NCI-H748 treated with DMSO at 0.1 percent for 48 hours (cell line): ENCODE measurements around the gene HIPK1.

ENCODE experiments used
- DNase-seq: peaks from one replicate; lab custom pipeline; 2025; lab: John Stamatoyannopoulos, UW

Gene HIPK1

DNA sequence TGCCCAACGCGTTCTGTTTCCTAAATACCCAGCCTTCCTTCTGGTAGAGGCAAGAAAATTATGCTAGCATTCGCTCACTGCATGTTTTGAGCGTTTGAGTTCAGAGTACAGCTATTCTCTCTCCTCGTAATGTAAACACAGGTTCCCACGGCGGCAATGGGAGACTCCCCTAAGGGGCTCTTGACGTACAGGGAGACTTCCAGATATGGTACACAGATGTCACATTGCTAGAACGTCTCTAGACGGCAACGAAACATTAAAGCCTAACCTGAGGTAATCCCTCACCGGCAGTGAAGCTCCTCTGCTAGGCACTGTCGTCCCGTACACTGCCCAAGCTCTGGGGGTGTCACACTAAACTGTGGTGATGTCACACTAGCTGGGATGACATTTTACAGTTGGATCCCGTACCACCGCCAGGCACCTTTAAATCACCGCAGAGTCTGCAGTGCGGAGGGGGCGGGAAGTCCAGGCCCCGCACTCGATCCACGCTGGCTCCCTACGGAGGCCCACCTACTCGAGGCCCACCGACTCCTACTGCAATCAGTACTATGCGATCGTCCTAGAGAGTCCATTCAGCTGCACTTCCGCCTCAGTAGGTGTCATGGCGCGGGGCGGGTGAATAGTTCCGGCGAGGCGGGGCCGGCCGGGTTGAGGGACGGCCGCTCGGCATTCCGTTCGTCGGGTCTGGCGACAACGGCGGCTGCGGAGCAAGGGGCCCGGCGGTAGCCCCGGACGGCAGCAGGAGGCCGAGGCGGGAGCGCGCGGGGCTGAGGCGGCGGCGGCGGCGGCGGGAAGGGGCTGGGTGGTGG is at the start of gene HIPK1:
HIPK1 (plus strand) TSS at position 384 of the 809 bp plus-strand sequence.
- DNase-seq, result peak; percentile 73

- no peak for DNase-seq
Measured at GRCh38 chr1:113879739-113880038, 49.4 kb upstream of the HIPK1 start.

DNA sequence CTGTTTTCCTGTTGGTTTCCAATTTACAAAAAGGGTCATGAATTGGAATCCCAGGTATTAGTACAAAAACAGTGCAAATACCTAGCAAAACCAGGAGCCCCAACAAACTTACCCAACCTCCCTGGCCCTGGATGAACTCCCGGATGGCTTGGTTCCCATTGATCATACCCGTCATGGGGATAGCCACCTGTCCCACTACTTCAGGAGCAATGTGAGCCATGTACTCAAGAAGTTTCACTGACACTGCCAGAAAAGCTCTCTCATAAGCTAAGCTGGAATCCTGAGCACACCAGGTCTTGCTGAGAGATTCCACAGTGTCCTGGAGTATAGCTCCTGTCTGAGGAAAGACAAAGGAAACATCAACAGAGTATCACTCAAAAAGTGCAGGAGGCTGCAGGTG is 47.5 kb upstream of the HIPK1 start:
- DNase-seq, result no peak

DNA sequence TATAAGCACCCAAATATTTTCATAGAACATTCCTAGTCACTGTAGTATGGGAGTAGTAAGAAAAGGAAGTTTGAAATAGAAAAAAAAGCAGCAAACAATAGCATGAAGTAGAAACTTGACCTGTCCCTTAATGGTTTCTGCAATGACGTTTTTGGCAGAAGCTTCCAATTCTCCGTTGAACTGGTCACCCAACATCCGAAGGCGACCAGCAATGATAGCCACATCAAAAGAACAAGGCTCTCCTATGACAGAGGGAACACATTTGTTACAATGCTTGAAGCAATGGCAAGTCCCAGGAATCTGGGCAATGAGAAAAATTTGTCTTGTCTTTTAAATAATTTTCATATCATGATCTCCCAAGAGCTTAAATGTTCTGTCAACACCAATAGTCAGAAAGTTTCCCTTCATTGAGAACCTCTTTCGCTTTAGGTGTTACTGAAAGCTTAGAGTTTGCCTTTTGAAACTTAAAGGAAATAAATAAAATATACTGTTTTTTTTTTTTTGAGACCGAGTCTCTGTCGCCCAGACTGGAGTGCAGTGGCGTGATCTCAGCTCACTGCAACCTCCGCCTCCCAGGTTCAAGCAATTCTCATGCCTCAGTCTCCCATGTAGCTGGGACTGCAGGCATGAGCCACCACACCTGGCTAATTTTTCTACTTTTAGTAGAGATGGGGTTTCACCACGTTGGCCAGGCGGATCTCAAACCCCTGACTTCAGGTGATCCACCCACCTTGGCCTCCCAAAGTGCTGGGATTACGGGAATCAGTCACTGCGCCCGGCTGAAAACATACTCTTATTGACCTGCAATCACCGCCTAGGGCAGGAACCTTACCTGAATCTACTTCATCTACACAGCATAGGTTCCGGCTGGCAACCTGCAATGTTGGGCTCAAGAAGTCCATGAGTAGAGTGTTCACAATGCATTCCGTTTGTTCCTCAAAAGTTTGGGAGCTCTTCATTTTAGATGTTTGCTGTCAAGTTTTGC is 42.4 kb upstream of the HIPK1 start:
- no peak for DNase-seq

DNA sequence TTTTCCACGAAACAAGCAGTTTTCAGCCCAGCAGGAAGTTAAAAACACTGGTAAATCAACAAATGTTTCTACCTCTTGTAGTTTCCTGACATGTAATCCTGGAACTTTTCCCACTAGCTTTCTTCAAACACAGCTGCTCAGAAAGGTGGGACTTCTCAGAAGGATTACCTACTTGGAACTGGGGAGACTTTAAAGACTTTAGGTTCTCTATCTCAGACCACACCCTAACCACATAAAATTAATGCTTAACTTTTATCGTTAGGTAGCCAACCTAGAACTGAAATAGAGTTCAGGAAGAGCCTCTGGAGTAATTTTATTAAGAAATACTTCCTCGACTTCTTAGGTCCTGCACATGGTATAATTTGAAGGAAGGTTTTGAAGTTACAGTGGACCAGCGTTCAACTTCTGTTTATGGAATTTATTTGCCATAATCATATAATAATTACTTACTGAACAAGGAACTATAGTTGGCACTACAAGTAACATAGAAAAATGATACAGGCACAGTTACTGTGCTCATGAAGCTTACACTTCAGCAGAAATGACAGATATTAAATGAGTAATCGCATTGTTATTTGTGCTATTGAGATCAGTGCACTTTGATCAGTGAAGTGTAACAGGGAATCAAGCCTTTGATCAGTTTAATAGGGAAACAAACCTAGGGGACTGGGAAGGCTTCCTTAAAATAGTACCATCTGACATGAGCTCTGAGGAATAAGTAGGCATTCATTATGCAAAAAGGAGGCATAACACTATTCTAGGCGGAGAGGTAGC is 41.5 kb upstream of the HIPK1 start, which contains the start of gene BCL2L15:
BCL2L15 (minus strand) TSS at position 180 of the 774 bp plus-strand sequence. CDS start 206 bp downstream, outside the sequence.
- no peak for DNase-seq

- DNase-seq, result no peak
Measured at GRCh38 chr1:113890816-113891215, 38.3 kb upstream of the HIPK1 start.

- DNase-seq, result no peak
Measured at GRCh38 chr1:113891631-113892220, 37.4 kb upstream of the HIPK1 start.

- DNase-seq, result no peak
Measured at GRCh38 chr1:113893267-113893666, 35.9 kb upstream of the HIPK1 start.

GRCh38 chr1:113895098-113895497 is 34.0 kb upstream of the HIPK1 start:
- no peak for DNase-seq

DNA sequence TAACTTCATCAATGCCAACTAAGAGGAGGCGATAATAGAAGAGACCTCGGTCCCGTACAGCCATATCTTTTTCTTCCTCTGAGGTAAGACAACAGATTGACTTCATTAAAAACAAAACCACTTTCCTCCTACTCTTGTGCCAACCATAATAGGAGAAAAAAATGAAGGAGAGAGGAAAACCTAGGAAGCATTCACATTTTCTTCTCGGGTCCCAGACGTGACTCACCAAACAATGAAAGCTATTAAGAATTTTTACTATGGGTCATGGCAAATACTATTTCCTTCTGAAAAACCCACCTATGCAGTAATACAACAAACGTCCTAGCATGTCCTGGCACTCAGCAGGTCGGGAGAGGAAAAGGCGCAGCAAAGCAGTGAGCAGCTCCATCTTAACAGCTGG is 33.2 kb upstream of the HIPK1 start:
- DNase-seq, result no peak

- no peak for DNase-seq
Measured at GRCh38 chr1:113898241-113898814, 30.8 kb upstream of the HIPK1 start.

DNA sequence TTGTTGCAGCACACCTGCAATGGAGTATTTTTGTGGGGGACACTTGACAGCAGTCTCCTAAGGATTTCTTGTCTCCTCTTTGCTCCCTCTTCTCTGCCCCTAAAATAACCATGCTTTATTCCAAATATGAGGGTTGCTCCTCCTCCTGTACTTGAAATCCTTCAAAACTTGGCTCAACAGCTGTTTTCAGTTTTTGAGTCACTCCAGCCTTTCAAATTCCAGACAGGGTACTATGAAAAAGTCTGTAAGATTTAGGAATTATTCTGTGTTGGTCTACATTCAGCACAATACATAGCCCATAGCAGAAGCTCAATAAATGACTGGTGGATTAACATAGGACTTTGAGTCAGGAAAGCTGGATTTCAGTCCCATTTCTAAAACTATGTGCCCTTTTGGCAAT is 30.0 kb upstream of the HIPK1 start:
- no peak for DNase-seq

DNA sequence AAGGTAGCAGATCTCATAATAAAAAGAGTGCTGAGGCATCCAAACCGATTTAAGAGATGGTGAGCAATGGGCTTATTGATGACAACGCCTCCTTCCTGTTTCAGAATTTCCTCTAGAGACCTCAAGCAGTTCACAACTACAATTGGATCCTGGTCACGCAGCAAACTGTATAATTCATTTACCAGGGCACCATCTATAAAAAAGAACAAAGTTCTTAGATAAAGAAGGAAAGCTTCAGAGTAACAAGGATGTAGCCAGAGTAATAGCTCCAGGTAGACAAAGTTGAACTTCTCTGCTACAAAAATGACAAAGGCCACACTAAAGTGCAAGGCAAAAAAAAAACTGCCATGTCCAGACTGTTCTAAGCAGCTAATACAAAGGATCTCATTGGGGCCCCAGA is 27.9 kb upstream of the HIPK1 start:
- DNase-seq, result no peak

GRCh38 chr1:113903501-113904292 is 25.4 kb upstream of the HIPK1 start:
- DNase-seq, result no peak

DNA sequence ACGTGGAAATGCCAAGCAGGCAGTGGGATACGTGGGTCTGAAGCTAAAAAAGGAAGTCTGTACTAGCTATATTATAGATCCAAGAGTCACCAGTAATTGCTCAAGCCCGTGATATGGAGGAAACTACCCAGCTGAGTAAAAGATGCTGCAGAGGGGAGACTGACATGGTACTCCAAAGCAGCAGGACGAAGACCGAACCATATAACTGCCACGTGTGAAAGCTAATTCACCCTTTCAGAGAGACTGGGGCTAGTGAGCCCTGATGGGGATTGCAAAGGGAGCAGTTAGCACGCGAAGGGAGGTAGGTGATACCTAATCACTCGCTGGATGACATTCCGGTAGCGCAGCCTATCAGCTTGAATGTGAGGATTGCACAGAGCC is 24.8 kb upstream of the HIPK1 start:
- DNase-seq, result peak; percentile 68

GRCh38 chr1:113904674-113905434 is 24.3 kb upstream of the HIPK1 start, which contains the start of the genes AP4B1 and DCLRE1B:
Gene AP4B1, minus strand, starts transcription at chr1:113904799. Its CDS starts 82 bp downstream, at chr1:113904717.
Gene DCLRE1B, plus strand, starts transcription at chr1:113905326. Its CDS starts 261 bp downstream, at chr1:113905587.
- DNase-seq, result peak; percentile 97

DNA sequence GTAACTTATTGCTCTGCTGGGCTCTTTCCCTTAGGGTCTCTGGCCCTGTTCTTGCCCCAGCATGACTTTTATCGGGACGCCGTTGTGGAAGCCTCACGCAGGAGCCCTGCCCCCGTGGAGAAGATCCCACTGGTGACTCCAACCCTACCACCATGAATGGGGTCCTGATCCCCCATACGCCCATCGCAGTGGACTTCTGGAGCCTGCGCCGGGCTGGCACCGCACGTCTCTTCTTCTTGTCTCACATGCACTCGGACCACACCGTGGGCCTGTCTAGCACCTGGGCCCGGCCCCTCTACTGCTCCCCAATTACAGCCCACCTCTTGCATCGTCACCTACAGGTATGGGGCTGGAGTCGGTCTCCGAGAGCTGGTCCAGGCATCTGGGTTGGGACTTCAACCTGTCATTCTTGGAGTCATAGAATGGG is 23.7 kb upstream of the HIPK1 start:
- peak; percentile 26 for DNase-seq

DNA sequence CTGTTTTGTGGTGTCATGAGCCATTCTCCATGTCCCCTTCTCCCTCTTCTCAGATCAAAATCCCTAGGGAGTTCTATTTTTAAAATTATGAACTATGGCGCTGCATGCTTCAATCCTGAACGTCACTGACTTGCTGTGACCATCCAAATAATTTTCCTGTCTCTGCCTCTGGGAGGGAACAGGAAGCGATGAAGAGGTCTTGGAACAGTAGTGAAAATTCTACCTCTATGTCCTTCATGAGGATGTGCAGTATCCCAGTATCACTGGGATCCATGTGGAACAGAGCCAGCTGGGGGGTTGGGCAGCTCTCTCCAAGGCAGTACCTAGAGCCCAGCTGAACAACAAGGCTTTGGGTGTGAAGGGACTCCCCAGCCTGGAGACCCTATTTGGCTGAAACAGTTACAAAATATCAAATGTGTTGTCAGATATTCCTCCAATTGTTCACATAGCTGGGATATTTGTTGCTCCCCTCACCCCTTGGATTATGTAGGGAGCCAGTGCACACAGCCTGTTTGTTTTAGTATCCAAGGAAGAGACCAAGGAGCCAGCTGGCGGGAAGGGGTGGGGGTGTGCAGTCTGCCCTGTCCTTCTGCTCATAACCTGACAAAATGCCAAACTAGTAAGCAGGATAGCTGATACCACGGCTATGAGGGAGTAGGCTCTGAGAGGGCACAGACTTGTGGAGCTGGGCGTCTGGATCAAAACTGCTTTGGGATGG is 16.4 kb upstream of the HIPK1 start:
- no peak for DNase-seq

GRCh38 chr1:113913312-113913668 is 15.8 kb upstream of the HIPK1 start:
- no peak for DNase-seq
